IMR-90 (cell line): ENCODE measurements around the gene GALNT13. TPM values are rescaled to one million over a fixed set of nuclear protein-coding genes. Genes with fewer than 3 reads are reported as not detected.

Experiments used
- ATAC-seq: fragments of 200-7000 bp; cut with Tn5 transposase; 2 replicates; pipeline ENCODE4 v1.9.1; 2020; ENCODE audit warnings: low read depth, mild to moderate bottlenecking, moderate library complexity
- BruUV-seq: library from RNA; stranded (reverse); fragments of 400-500 nt; replicated peaks from 2 replicates; lab custom pipeline; 2021; lab: Mats Ljungman, UMichigan
- CTCF ChIA-PET: fragments of 300-600 bp; formaldehyde crosslinking; extraction: SDS; loops from one replicate; lab custom pipeline; 2021; ENCODE audit warnings: antibody characterized with exemption; lab: Yijun Ruan, JAX
- POLR2A ChIA-PET: fragments of 300-600 bp; sonication (Branson Sonifier 250); formaldehyde crosslinking; loops from one replicate; lab custom pipeline; 2022; ENCODE audit warnings: antibody characterized with exemption; ENCODE audit not compliant: unreplicated experiment; lab: Charles Lee
- DNase-seq: peaks from one replicate; pipeline ENCODE4 v3.0.0; 2013
- H2AFZ ChIP-seq: replicated peaks from 2 replicates; pipeline ENCODE3; 2013; ENCODE audit warnings: low read length, mild to moderate bottlenecking; ENCODE audit not compliant: poor library complexity
- H2AK5ac ChIP-seq: 2 replicates; pipeline ENCODE4 v1.6.1; 2013; ENCODE audit warnings: low read depth, low read length, inconsistent platforms
- H2AK9ac ChIP-seq: replicated peaks from 2 replicates; pipeline ENCODE3; 2013; ENCODE audit warnings: mild to moderate bottlenecking, low read depth, low read length, moderate library complexity; ENCODE audit not compliant: poor library complexity
- H2BK120ac ChIP-seq: 2 replicates; pipeline ENCODE4 v1.6.1; 2013; ENCODE audit warnings: low read depth, low read length, inconsistent platforms
- H2BK15ac ChIP-seq: 3 replicates; pipeline ENCODE4 v1.6.1; 2013; ENCODE audit warnings: low read depth, low read length, inconsistent platforms
- H2BK20ac ChIP-seq: 2 replicates; pipeline ENCODE4 v1.6.1; 2013; ENCODE audit warnings: low read depth, mild to moderate bottlenecking, inconsistent platforms, low read length, moderate library complexity
- H2BK5ac ChIP-seq: 2 replicates; pipeline ENCODE4 v1.6.1; 2013; ENCODE audit warnings: mild to moderate bottlenecking, low read depth, low read length, inconsistent platforms; ENCODE audit not compliant: poor library complexity, severe bottlenecking
- H3K14ac ChIP-seq: replicated peaks from 2 replicates; pipeline ENCODE4 v1.6.1; 2013; ENCODE audit warnings: low read depth, low read length, inconsistent platforms
- H3K18ac ChIP-seq: 2 replicates; pipeline ENCODE4 v1.6.1; 2013; ENCODE audit warnings: low read depth, low read length, control low read depth
- H3K23ac ChIP-seq: 2 replicates; pipeline ENCODE4 v1.6.1; 2013; ENCODE audit warnings: low read depth, low read length, inconsistent platforms
- H3K27ac ChIP-seq: 2 replicates; pipeline ENCODE4 v1.5.1; 2013; ENCODE audit warnings: mild to moderate bottlenecking, control low read depth, low read length; ENCODE audit not compliant: insufficient read depth
- H3K27me3 ChIP-seq: 2 replicates; pipeline ENCODE4 v1.6.1; 2013; ENCODE audit warnings: low read length; ENCODE audit not compliant: control insufficient read depth, insufficient read depth
- H3K36me3 ChIP-seq: 2 replicates; pipeline ENCODE4 v1.6.1; 2013; ENCODE audit warnings: low read length, mixed read lengths; ENCODE audit not compliant: control insufficient read depth, insufficient read depth
- H3K4ac ChIP-seq: 2 replicates; pipeline ENCODE4 v1.6.1; 2013; ENCODE audit warnings: low read depth, low read length, inconsistent platforms
- H3K4me1 ChIP-seq: 2 replicates; pipeline ENCODE4 v1.6.1; 2013; ENCODE audit warnings: low read length, mixed read lengths; ENCODE audit not compliant: control insufficient read depth, insufficient read depth
- H3K4me2 ChIP-seq: 2 replicates; pipeline ENCODE4 v1.6.1; 2013; ENCODE audit warnings: low read depth, mild to moderate bottlenecking, control low read depth, low read length, moderate library complexity
- H3K4me3 ChIP-seq: 2 replicates; pipeline ENCODE4 v1.5.1; 2013; ENCODE audit warnings: low read depth, mild to moderate bottlenecking, control low read depth, low read length, moderate library complexity; ENCODE audit not compliant: insufficient read depth
- H3K56ac ChIP-seq: 2 replicates; pipeline ENCODE4 v1.6.1; 2013; ENCODE audit warnings: low read length, inconsistent platforms; ENCODE audit not compliant: insufficient read depth; ENCODE audit errors: extremely low read depth
- H3K79me1 ChIP-seq, 2 experiments: 2 replicates each; pipeline ENCODE4 v1.6.1; 2013; ENCODE audit warnings: low read length in 2 of 2, inconsistent platforms in 1 of 2, low read depth in 1 of 2
- H3K9ac ChIP-seq: 2 replicates; pipeline ENCODE4 v1.6.1; 2013; ENCODE audit warnings: low read depth, low read length, control low read depth
- H3K9me1 ChIP-seq: 2 replicates; pipeline ENCODE4 v1.6.1; 2013; ENCODE audit warnings: low read length, inconsistent platforms; ENCODE audit not compliant: insufficient read depth
- H3K9me3 ChIP-seq: 2 replicates; pipeline ENCODE4 v1.6.1; 2013; ENCODE audit warnings: low read length; ENCODE audit not compliant: control insufficient read depth, insufficient read depth
- H4K20me1 ChIP-seq: 2 replicates; pipeline ENCODE4 v1.6.1; 2013; ENCODE audit warnings: low read length, inconsistent platforms; ENCODE audit not compliant: insufficient read depth
- H4K5ac ChIP-seq: 2 replicates; pipeline ENCODE4 v1.6.1; 2013; ENCODE audit warnings: mild to moderate bottlenecking, low read depth, low read length, control low read depth
- H4K8ac ChIP-seq, 2 experiments: 2 replicates each; pipeline ENCODE4 v1.6.1; 2013; ENCODE audit warnings: low read depth in 2 of 2, low read length in 2 of 2, control low read depth in 1 of 2, inconsistent platforms in 1 of 2
- H4K91ac ChIP-seq: 2 replicates; pipeline ENCODE4 v1.6.1; 2013; ENCODE audit warnings: low read depth, low read length, inconsistent platforms; ENCODE audit not compliant: insufficient read depth
- MAFK ChIP-seq: IDR thresholded peaks from 2 replicates; pipeline ENCODE4 v1.6.1; 2012; ENCODE audit warnings: low read depth, low read length, improper control_type of control experiment
- MAZ ChIP-seq: IDR thresholded peaks from 2 replicates; pipeline ENCODE4 v1.6.1; 2012; ENCODE audit warnings: low read depth, mild to moderate bottlenecking, low read length, improper control_type of control experiment, moderate library complexity, borderline replicate concordance
- MXI1 ChIP-seq: IDR thresholded peaks from 2 replicates; pipeline ENCODE4 v1.6.1; 2012; ENCODE audit warnings: low read depth, mild to moderate bottlenecking, low read length, moderate library complexity, borderline replicate concordance
- NFE2L2 ChIP-seq: fragments of 150-350 bp; IDR thresholded peaks from 2 replicates; pipeline ENCODE4 v1.6.1; 2016; ENCODE audit warnings: low read depth, mild to moderate bottlenecking, low read length
- POLR2A ChIP-seq: IDR thresholded peaks from 2 replicates; pipeline ENCODE4 v1.6.1; 2012; ENCODE audit warnings: mild to moderate bottlenecking, low read depth, low read length
- RCOR1 ChIP-seq: IDR thresholded peaks from 2 replicates; pipeline ENCODE4 v1.6.1; 2012; ENCODE audit warnings: mild to moderate bottlenecking, low read length, improper control_type of control experiment; ENCODE audit not compliant: insufficient replicate concordance
- RFX5 ChIP-seq: IDR thresholded peaks from 2 replicates; pipeline ENCODE4 v1.8.0; 2012; ENCODE audit warnings: low read depth, mild to moderate bottlenecking, low read length, moderate library complexity
- SMC3 ChIP-seq: fragments of 150-350 bp; IDR thresholded peaks from 2 replicates; pipeline ENCODE4 v1.6.1; 2016; ENCODE audit warnings: low read depth, mild to moderate bottlenecking, antibody characterized with exemption, low read length, moderate library complexity
- dilution Hi-C: fragments of 300-500 bp; cut with HindIII; formaldehyde crosslinking; loops from one replicate; pipeline ENCODE4 v1.14.3; 2018; ENCODE audit warnings: low sequenced_read_pairs; ENCODE audit not compliant: unreplicated experiment
- in situ Hi-C: fragments of 300-500 bp; cut with MboI; formaldehyde crosslinking; loops from 3 replicates; pipeline ENCODE4 v1.14.3; 2019; ENCODE audit warnings: low sequenced_read_pairs, inconsistent platforms, mixed read lengths
- intact Hi-C: fragments of 100-400 bp; cut with micrococcal nuclease; formaldehyde crosslinking; loops from 2 replicates; pipeline ENCODE4 v1.10.0; 2022
- polyA plus RNA-seq, 3 experiments: library from polyadenylated mRNA; depleted of rRNA; stranded (reverse); fragments of >200 nt; gene quantifications; 2 replicates each; pipeline ENCODE4 v1.2.3, GENCODE V29; 2012; ENCODE audit warnings: low replicate concordance in 1 of 3
- total RNA-seq: library from RNA; depleted of rRNA; stranded (reverse); fragments of >200 nt; gene quantifications from 2 replicates; pipeline ENCODE4 v1.2.3, GENCODE V29; 2012
- TF ChIP-seq, protein P1 (sequence below): conservative IDR thresholded peaks from 2 replicates; pipeline ENCODE4 v1.5.1; 2012; ENCODE audit warnings: mild to moderate bottlenecking, low read depth, low read length, improper control_type of control experiment
- TF ChIP-seq, protein P2 (sequence below): fragments of 150-350 bp; IDR thresholded peaks from 2 replicates; pipeline ENCODE4 v1.6.1; 2016; ENCODE audit warnings: low read depth, mild to moderate bottlenecking, low read length, moderate library complexity, borderline replicate concordance

Gene GALNT13
- total and polyA plus RNA-seq, 2 of the 4 experiments (the other 2 are of a cell fraction) = 0.03 TPM; not detected in 1

DNA sequence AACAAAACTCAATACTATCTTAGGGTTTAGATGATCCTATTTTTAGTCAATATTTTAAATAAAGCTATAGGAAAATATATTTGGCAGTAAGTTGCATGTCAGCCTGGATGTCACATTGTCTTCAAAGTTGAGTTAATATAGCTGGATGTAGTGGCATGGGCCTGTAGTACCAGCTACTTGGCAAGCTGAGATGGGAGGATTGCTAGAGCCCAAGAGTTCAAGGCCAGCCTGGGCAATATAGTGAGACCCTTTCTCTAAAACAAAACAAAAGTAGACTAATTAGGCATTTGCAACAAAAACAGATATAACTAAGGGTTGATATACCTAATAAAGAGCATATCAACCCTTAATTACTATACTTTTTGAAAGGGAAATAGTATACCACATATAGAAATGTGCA is 572.2 kb downstream of the GALNT13 start:
- Histone ChIP-seq H2BK20ac (no peak overlapping the region), H3K36me3 (no peaks in the 10 kb centered on the region), H3K9me1 (no peaks in the 10 kb centered on the region), H2BK15ac (no peak overlapping the region), H3K23ac (no peak overlapping the region), H3K18ac (no peak overlapping the region), H2AFZ (no peak overlapping the region), H2BK5ac (no peak overlapping the region), H3K4me3 (no peak overlapping the region), H3K4me2 (no peak overlapping the region), H2BK120ac (no peak overlapping the region), H2AK5ac (no peak overlapping the region), H4K91ac (no peak overlapping the region), H3K56ac (no peak overlapping the region), H3K79me1 (no peaks in the 10 kb centered on the region), H3K9me3 (no peaks in the 10 kb centered on the region), H3K27ac (no peak overlapping the region), H3K4me1 (no peaks in the 10 kb centered on the region), H3K4ac (no peak overlapping the region), H4K5ac (no peak overlapping the region), H3K14ac (no peak overlapping the region), H3K27me3 (no peaks in the 10 kb centered on the region), H2AK9ac (no peak overlapping the region), H4K20me1 (no peaks in the 10 kb centered on the region), H3K9ac (no peak overlapping the region), H4K8ac (no peak overlapping the region)
- no peak for DNase-seq
- dilution Hi-C loops = no loop called here
- TF ChIP-seq NFE2L2 = no peak
- TF ChIP-seq MXI1 = no peak
- TF ChIP-seq, protein P1, sequence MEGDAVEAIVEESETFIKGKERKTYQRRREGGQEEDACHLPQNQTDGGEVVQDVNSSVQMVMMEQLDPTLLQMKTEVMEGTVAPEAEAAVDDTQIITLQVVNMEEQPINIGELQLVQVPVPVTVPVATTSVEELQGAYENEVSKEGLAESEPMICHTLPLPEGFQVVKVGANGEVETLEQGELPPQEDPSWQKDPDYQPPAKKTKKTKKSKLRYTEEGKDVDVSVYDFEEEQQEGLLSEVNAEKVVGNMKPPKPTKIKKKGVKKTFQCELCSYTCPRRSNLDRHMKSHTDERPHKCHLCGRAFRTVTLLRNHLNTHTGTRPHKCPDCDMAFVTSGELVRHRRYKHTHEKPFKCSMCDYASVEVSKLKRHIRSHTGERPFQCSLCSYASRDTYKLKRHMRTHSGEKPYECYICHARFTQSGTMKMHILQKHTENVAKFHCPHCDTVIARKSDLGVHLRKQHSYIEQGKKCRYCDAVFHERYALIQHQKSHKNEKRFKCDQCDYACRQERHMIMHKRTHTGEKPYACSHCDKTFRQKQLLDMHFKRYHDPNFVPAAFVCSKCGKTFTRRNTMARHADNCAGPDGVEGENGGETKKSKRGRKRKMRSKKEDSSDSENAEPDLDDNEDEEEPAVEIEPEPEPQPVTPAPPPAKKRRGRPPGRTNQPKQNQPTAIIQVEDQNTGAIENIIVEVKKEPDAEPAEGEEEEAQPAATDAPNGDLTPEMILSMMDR = no peak
- no peak for TF ChIP-seq RFX5
- no peak for TF ChIP-seq POLR2A
- TF ChIP-seq MAZ = no peak
- no peak for TF ChIP-seq RCOR1
- no peak for TF ChIP-seq SMC3
- TF ChIP-seq MAFK = no peak
- TF ChIP-seq, protein P2, sequence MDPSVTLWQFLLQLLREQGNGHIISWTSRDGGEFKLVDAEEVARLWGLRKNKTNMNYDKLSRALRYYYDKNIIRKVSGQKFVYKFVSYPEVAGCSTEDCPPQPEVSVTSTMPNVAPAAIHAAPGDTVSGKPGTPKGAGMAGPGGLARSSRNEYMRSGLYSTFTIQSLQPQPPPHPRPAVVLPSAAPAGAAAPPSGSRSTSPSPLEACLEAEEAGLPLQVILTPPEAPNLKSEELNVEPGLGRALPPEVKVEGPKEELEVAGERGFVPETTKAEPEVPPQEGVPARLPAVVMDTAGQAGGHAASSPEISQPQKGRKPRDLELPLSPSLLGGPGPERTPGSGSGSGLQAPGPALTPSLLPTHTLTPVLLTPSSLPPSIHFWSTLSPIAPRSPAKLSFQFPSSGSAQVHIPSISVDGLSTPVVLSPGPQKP = no peak
- ChIA-PET POLR2A (no interaction called here), CTCF (no interaction called here)
- in situ Hi-C loops = no loop called here
- intact Hi-C loops = no loop called here
- BruUV-seq = no TSS peak
- ATAC-seq = no peak
